ENCODE results near the gene EIPR1.

- TF ChIP-seq, protein P1, sequence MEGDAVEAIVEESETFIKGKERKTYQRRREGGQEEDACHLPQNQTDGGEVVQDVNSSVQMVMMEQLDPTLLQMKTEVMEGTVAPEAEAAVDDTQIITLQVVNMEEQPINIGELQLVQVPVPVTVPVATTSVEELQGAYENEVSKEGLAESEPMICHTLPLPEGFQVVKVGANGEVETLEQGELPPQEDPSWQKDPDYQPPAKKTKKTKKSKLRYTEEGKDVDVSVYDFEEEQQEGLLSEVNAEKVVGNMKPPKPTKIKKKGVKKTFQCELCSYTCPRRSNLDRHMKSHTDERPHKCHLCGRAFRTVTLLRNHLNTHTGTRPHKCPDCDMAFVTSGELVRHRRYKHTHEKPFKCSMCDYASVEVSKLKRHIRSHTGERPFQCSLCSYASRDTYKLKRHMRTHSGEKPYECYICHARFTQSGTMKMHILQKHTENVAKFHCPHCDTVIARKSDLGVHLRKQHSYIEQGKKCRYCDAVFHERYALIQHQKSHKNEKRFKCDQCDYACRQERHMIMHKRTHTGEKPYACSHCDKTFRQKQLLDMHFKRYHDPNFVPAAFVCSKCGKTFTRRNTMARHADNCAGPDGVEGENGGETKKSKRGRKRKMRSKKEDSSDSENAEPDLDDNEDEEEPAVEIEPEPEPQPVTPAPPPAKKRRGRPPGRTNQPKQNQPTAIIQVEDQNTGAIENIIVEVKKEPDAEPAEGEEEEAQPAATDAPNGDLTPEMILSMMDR (IDR thresholded peaks at IDR 0.05): no peak
- TF ChIP-seq POLR2A (IDR thresholded peaks at IDR 0.05): no peak
These were observed 28.3 kb upstream of the EIPR1 start for GRCh38 chr2:3405876-3406275.
